ENCODE results near the gene FIBCD1.

- TF ChIP-seq CTCF (IDR thresholded peaks at IDR 0.05) (no peak), POLR2AphosphoS5 (IDR thresholded peaks at IDR 0.05) (no peak), POLR2A (IDR thresholded peaks at IDR 0.05) (no peak), EP300 (IDR thresholded peaks at IDR 0.05) (no peak)
Observed at GRCh38 chr9:130888146-130888885, 50.7 kb downstream of the FIBCD1 start.

Measured in suprapubic skin (tissue), 4 donors.